ENCODE results near the gene ZNF417.

- no peak for TF ChIP-seq CTCF (IDR thresholded peaks at IDR 0.05)
- no peak for TF ChIP-seq ZFX (IDR thresholded peaks at IDR 0.05; ENCODE audit: borderline replicate concordance)
Observed at GRCh38 chr19:57872450-57872849, 43.9 kb downstream of the ZNF417 start.
